Stimulated activated CD8-positive, alpha-beta memory T cell treated with anti-CD3 and anti-CD28 coated beads, Interleukin-4, amount 100 ng/mL, for 24 hours (primary cell): Measurements from ENCODE around the gene TMEM39B.
"Not testable (repeated sequence)": the region's sequence is repeated elsewhere in the genome, so short reads cannot be mapped to it uniquely, and the experiment has no call there.

Source experiments
- DNase-seq: peaks from one replicate; pipeline ENCODE4 v3.0.0-alpha.2; 2020; ENCODE audit warnings: low read depth

The TMEM39B gene

GRCh38 chr1:32113436-32113835 lies 40.7 kb downstream of the TMEM39B start:
- not testable (repeated sequence) for DNase-seq

- DNase-seq, result no peak
These were observed 41.7 kb downstream of the TMEM39B start for GRCh38 chr1:32114420-32114819.

- no peak for DNase-seq
These were observed 42.8 kb downstream of the TMEM39B start for GRCh38 chr1:32115496-32115895.

DNA sequence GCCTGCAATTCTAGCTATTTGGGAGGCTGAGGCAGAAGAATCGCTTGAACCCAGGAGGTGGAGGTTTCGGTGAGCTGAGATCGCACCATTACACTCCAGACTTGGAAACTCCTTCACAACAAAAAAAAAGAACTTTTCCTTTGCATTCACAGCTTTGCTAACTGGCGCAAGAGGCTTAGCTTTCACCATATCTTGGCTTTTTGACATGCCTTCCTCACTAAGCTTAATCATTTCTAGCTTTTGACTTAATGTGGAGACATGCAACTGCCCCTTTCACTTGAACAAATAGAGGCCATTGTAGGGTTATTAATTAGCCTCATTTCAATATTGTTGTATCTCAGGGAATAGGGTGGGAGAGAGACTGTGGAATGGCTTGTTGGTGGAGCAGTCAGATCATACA lies 43.8 kb downstream of the TMEM39B start:
- DNase-seq, result no peak

- no peak for DNase-seq
These were observed 49.4 kb downstream of the TMEM39B start for GRCh38 chr1:32122151-32122550.

DNA sequence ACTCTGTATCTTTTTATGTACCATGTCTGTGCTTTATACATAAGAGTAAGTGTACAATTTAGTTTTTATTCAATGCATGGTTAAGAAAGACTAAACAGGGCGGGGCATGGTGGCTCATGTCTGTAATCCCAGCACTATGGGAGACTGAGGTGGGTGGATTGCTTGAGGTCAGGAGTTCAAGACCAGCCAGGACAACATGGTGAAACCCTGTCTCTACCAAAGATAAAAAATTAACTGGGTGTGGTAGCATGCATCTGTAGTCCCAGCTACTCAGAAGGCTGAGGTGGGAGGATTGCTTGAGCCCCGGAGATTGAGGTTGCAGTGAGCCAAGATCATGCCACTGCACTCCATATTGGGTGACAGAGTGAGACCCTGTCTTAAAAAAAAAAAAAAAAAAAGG lies 50.6 kb downstream of the TMEM39B start:
- not testable (repeated sequence) for DNase-seq

GRCh38 chr1:32125313-32125712 lies 52.6 kb downstream of the TMEM39B start:
- no peak for DNase-seq

- no peak for DNase-seq
These were observed 54.0 kb downstream of the TMEM39B start for GRCh38 chr1:32126770-32127169.

- DNase-seq, result no peak
These were observed 54.9 kb downstream of the TMEM39B start for GRCh38 chr1:32127409-32128198.

- DNase-seq, result no peak
These were observed 55.7 kb downstream of the TMEM39B start for GRCh38 chr1:32128479-32128878.

DNA sequence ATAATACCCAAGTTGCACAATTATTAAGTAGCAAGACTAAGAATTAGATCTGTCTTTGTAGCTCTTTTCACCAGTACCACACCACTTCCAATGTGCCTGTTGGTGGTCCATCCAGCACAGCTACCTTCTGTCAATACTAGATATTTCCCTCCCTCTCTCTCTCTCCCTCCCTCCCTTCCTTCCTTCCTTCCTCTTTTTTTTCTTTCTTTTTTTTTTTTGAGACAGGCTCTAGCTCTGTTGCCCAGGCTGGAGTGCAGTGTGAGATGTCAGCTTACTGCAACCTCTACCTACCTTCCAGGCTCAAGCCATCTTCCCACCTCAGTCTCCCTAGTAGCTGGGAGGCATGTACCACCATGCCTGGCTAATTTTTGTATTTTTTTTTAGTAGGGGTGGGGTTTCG lies 56.2 kb downstream of the TMEM39B start:
- no peak for DNase-seq

DNA sequence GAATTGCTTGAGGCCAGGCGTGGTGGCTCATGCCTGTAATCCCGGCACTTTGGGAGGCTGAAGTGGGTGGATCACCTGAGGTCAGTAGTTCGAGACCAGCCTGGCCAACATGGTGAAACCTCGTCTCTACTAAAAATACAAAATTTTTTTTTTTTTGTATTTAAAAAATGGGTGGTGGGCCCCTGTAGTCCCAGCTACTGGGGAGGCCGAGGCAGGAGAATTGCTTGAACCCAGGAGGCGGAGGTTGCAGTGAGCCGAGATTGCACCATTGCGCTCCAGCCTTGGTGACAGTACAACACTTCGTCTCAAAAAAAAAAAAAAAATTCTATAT lies 61.2 kb downstream of the TMEM39B start:
- not testable (repeated sequence) for DNase-seq

GRCh38 chr1:32137111-32137510 lies 64.4 kb downstream of the TMEM39B start:
- no peak for DNase-seq

DNA sequence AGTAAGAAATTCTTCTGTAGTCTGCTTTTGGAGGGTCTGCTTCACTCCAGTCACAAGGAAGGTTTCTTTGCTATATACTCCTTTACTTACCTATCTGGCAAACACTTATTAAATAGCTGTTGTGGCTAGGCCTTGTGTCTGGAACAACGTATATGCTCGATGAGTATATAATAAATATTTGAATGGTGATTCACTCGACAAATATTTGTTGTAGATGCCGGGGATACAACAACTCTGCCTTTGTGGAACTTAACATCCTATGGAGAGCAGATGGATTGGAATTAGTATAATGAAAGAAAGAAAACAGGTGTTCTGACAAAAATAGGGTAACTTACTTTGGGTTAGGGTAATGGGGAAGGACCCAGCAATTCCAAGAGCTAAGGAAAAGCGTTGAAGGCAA lies 66.2 kb downstream of the TMEM39B start:
- no peak for DNase-seq

GRCh38 chr1:32142446-32143301 lies 69.9 kb downstream of the TMEM39B start:
- DNase-seq, result no peak

DNA sequence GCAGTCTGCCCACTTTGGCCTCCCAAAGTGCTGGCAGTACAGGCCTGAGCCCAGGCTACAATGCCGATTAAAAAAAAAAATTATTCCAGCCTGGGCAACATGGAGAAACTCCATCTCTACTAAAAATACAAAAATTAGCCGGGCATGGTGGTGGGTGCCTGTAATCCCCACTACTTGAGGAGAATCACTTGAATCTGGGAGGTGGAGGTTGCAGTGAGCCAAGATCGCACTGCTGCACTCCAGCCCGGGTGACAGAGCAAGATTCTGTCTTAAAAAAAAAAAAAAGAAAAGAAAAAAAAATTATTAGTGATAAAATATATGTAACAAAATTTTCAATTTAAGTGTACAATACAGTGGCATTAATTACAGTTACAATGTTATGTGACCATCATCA lies 70.6 kb downstream of the TMEM39B start:
- DNase-seq, result not testable (repeated sequence)

DNA sequence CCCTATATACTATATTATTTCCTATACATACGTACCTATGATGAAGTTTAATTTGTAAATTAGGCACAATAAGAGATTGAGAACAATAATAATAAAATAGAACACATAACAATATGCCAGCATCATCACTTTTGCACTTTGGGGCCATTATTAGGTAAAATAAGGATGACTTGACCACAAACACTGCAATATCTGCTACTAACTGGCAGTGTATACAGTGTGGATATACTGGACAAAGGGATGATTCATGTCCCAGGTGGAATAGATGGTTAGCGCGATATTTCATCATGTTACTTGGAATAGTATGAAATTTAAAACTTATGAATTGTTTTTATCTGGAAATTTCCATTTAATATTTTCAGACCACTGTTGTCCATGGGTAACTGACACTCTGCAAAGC lies 71.3 kb downstream of the TMEM39B start:
- no peak for DNase-seq

GRCh38 chr1:32147799-32148198 lies 75.1 kb downstream of the TMEM39B start:
- DNase-seq, result not testable (repeated sequence)

DNA sequence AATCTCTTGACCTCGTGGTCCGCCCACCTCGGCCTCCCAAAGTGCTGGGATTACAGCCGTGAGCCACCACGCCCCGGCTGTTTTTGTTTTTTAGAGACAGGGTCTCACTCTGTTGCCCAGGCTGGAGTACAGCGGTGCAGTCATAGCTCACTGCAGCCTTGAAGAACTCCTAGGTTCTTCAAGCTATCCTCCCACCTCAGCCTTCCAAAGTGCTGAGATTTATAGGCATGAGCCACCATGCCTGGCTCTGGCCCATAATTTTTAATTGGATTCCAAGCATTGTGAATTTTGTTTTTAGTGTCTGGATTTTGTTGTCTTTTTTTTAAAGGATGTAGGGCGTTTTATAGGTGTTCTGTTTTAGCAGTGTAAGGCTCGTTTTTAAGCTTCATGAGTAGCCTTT lies 78.1 kb downstream of the TMEM39B start:
- no peak for DNase-seq

- DNase-seq, result no peak
These were observed 78.6 kb downstream of the TMEM39B start for GRCh38 chr1:32151319-32151787.
